ENCODE results near the gene PCNX4.
"Not testable (repeated sequence)": the region's sequence is repeated elsewhere in the genome, so short reads cannot be mapped to it uniquely, and the experiment has no call there.

The PCNX4 gene

DNA sequence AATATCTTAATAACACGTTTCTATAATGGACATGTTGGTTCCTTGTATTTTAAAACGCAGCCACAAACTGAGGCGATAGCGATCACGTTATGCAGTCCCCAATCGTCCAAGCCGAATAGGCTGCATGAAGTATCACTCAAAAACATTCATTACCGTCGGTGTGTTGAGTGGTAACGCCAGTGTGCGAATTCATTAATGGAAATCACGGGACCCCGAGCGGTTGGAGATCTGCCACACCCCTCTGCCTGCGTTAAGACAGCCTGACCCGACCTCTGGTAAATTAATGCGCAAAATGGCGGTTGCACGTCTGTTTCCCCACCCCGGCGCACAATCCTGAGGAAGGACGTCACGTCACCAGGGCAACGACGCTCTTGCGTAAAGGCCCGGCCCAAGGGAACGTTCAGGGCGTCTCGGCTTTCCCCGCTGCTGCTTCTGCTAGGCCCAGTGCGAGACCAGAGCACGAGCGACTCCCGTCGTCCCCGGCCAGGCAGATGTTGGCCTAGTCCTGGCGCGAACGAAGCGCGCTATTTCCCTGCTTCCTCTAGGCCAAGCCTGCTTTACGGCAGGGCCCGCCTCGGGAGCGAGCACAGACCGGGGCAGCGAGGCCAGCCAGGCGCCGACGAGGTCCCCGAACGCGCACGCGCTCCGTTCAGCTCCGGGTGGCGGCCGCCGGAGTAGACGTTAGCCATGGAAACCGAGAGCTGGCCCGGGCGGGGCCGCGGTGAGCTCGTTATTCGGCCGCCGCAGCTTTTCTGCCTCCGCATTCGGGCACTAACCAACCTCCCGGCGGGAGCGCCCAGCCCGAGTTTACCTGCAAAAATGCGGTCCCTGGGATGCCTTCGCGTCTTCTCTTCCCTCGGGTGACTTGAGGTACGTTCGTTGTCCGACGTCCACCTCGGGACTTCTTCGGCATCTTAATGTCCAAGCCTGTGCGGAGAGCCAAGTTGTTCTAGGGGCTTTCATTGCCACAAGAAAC, at the start of gene PCNX4:
PCNX4 (plus strand) TSS at position 374 of the 976 bp plus-strand sequence. CDS start 15,716 bp downstream, outside the sequence.
- H3K9me3 ChIP-seq (ENCODE audit: insufficient read depth, low read depth, low read length), result no peaks in the 10 kb centered on the region
- peaks cover 27% of the 10 kb centered on the region for H3K4me1 ChIP-seq (ENCODE audit: insufficient read depth, low read length)
- H3K27me3 ChIP-seq (ENCODE audit: insufficient read depth, low read length), result no peaks in the 10 kb centered on the region

DNA sequence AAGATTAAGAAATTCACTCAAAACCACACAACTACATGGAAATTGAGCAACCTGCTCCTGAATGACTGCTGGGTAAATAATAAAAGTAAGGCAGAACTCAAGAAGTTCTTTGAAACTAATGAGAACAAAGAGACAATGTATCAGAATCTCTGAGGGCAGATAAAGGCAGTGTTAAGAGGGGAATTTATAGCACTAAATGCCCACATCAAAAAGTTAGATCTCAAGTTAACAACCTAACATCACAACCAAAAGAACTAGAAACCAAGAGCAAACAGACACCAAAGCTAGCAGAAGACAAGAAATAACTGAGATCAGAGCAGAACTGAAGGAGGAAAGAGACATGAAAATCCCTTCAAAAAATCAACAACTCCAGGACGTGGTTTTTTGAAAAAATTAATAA, 43.7 kb upstream of the PCNX4 start:
- H3K36me3 ChIP-seq (ENCODE audit: insufficient read depth, low read depth, low read length); H3K4me3 ChIP-seq (ENCODE audit: low read length); H3K4me1 ChIP-seq (ENCODE audit: insufficient read depth, low read length); H3K27me3 ChIP-seq (ENCODE audit: insufficient read depth, low read length); H3K9me3 ChIP-seq (ENCODE audit: insufficient read depth, low read depth, low read length); H3K27ac ChIP-seq (ENCODE audit: low read length); H3K9ac ChIP-seq (ENCODE audit: low read depth, low read length): not testable (repeated sequence)

More for the DNA sequence above, at the start of gene PCNX4:
- Histone ChIP-seq H3K4me3 (ENCODE audit: low read length) (peak within 1 kb of the TSS; percentile 97), H3K36me3 (ENCODE audit: insufficient read depth, low read depth, low read length) (no peaks in the 10 kb centered on the region), H3K27ac (ENCODE audit: low read length) (peak within 1 kb of the TSS; percentile 70), H3K9ac (ENCODE audit: low read depth, low read length) (peak within 1 kb of the TSS; percentile 95)

DNA sequence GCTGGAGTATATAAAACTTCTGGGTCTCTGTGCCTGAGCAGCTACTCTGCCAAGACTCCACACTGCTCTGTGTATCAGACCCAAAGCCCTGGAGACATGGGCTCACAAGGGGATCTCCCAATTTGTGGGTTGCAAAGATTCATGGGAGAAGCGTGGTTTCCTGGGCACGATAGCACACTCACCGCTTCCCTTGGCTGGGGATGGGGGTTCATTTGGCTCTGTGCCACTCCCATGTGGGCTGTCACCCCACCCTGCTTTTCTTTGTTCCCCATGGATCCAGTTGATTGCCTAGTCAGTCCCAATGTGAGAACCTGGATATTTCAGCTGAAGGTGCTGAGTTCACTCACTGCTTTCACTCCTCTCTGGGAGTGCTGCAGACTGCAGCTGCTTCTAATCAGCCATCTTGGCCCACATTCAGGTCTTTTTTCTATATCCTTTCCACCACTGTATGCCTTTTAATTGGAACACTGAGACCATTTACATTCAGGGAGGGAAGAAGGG, 40.0 kb upstream of the PCNX4 start:
- Histone ChIP-seq H3K4me1 (ENCODE audit: insufficient read depth, low read length) (no peaks in the 10 kb centered on the region), H3K4me3 (ENCODE audit: low read length) (no peak overlapping the region), H3K36me3 (ENCODE audit: insufficient read depth, low read depth, low read length) (no peaks in the 10 kb centered on the region), H3K27me3 (ENCODE audit: insufficient read depth, low read length) (no peaks in the 10 kb centered on the region), H3K27ac (ENCODE audit: low read length) (no peak overlapping the region), H3K9me3 (ENCODE audit: insufficient read depth, low read depth, low read length) (no peaks in the 10 kb centered on the region), H3K9ac (ENCODE audit: low read depth, low read length) (no peak overlapping the region)

DNA sequence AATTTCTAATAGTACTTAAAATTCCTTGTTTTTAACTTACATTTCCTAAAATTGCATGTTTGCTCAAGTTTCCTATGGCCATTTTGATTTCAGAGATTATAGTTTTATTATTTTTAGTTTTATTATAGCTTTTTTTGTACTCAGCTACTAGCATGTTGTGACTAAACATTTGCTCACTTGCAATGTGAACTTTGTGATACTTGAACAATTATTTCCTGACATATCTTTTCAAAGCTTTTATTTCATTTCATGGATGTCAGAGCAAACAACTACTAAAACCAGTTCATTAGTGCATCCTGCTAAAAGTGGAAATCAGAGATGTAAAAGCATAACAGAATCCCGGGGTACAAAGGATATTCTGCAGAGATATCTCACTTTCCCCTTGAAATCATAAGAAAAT, 33.6 kb upstream of the PCNX4 start:
- no peak overlapping the region for H3K27ac ChIP-seq (ENCODE audit: low read length)
- H3K4me1 ChIP-seq (ENCODE audit: insufficient read depth, low read length), result no peaks in the 10 kb centered on the region
- no peaks in the 10 kb centered on the region for H3K9me3 ChIP-seq (ENCODE audit: insufficient read depth, low read depth, low read length)
- H3K36me3 ChIP-seq (ENCODE audit: insufficient read depth, low read depth, low read length), result no peaks in the 10 kb centered on the region
- no peaks in the 10 kb centered on the region for H3K27me3 ChIP-seq (ENCODE audit: insufficient read depth, low read length)
- H3K4me3 ChIP-seq (ENCODE audit: low read length), result no peak overlapping the region
- no peak overlapping the region for H3K9ac ChIP-seq (ENCODE audit: low read depth, low read length)

DNA sequence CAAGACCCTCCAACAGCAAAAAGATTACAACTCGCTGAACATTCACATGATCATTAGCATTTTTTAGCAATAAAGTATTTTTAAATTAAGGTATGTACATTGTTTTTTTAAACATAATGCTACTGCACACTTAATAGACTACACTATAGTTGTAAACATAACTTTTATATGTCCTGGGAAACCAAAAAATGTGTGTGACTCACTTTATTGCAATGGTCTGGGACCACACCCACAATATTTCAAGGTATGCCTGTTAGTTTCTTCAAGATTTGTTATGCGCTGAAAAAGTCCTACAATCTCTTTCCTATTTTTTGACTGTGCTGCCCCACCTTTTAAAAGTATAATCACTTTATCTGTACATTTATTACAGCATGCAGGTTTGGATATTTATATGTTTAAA, 30.4 kb upstream of the PCNX4 start:
- no peaks in the 10 kb centered on the region for H3K4me1 ChIP-seq (ENCODE audit: insufficient read depth, low read length)
- H3K9me3 ChIP-seq (ENCODE audit: insufficient read depth, low read depth, low read length), result no peaks in the 10 kb centered on the region
- no peaks in the 10 kb centered on the region for H3K36me3 ChIP-seq (ENCODE audit: insufficient read depth, low read depth, low read length)
- H3K9ac ChIP-seq (ENCODE audit: low read depth, low read length), result no peak overlapping the region
- H3K27me3 ChIP-seq (ENCODE audit: insufficient read depth, low read length), result no peaks in the 10 kb centered on the region
- H3K27ac ChIP-seq (ENCODE audit: low read length), result no peak overlapping the region
- H3K4me3 ChIP-seq (ENCODE audit: low read length), result no peak overlapping the region

DNA sequence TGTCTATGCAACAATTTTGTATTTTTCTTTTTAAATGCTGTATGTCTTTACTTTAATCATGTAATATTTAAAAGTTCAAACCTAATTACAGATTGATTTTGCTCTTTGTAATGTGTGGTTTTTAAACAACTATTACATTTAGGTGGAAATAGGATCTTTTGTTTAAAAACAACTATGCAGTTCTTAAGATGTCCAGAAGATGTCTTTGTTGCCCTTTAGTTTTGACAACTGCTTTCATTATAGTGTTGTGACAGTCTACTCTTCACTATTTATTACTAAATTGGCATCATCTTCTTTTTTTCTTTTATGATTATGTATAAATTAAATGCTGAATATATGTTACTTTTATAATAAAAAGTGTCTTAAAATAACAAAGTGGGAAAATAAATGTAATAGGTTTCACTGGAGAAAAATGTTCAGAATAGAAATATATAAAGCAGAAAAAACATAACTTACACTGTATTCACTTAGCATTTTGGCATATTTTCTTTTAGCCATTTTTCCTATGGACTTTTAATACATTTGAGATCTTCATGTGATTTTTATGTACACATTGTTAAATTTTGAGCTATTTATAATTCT, 27.1 kb upstream of the PCNX4 start:
- Histone ChIP-seq H3K27me3 (ENCODE audit: insufficient read depth, low read length) (no peaks in the 10 kb centered on the region), H3K36me3 (ENCODE audit: insufficient read depth, low read depth, low read length) (no peaks in the 10 kb centered on the region), H3K9ac (ENCODE audit: low read depth, low read length) (no peak overlapping the region), H3K4me3 (ENCODE audit: low read length) (no peak overlapping the region), H3K9me3 (ENCODE audit: insufficient read depth, low read depth, low read length) (no peaks in the 10 kb centered on the region), H3K4me1 (ENCODE audit: insufficient read depth, low read length) (no peaks in the 10 kb centered on the region), H3K27ac (ENCODE audit: low read length) (no peak overlapping the region)

DNA sequence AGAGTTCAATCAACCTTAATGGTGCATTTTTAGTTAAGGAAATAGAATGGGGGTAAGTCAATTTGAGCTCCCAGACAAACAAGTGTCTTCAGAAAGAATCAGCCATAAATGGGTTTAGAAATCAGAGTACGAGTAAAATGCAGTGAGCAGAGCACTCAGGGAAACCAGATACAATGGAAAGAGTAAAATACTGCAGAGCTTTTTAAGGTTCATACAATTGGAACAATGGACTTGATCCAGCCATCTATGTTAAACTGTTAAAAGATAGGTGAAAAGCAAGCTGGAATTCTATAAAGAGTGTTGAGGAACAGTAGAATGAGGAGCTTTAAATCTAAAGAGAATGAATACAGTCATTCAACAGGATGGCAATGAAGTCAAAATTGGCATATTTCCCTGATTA, 23.8 kb upstream of the PCNX4 start:
- Histone ChIP-seq H3K4me1 (ENCODE audit: insufficient read depth, low read length) (no peaks in the 10 kb centered on the region), H3K36me3 (ENCODE audit: insufficient read depth, low read depth, low read length) (no peaks in the 10 kb centered on the region), H3K27me3 (ENCODE audit: insufficient read depth, low read length) (no peaks in the 10 kb centered on the region), H3K9me3 (ENCODE audit: insufficient read depth, low read depth, low read length) (no peaks in the 10 kb centered on the region), H3K27ac (ENCODE audit: low read length) (no peak overlapping the region), H3K9ac (ENCODE audit: low read depth, low read length) (no peak overlapping the region), H3K4me3 (ENCODE audit: low read length) (no peak overlapping the region)

DNA sequence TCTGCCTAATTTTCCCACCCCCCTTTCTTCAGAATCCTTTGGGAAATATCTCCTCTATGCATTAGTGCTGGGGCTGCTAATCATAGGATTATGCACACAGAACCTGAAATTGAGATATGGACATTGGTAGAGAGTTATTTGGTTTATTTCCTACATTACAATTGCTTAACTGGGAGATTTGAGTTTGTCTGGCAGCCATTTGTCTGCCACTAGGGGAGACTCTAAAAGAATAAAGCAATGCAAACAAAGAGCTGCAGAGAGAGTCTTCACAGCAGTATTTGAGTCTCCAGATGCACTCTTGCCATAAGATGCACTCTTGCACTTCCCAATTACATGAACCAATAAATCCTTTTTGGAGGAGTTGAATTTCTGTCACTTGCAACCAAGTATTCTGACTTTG, 12.0 kb upstream of the PCNX4 start:
- Histone ChIP-seq H3K27ac (ENCODE audit: low read length) (no peak overlapping the region), H3K27me3 (ENCODE audit: insufficient read depth, low read length) (no peaks in the 10 kb centered on the region), H3K4me1 (ENCODE audit: insufficient read depth, low read length) (peaks cover 5% of the 10 kb centered on the region; the same call in 1 of the 2 replicates), H3K9me3 (ENCODE audit: insufficient read depth, low read depth, low read length) (no peaks in the 10 kb centered on the region), H3K36me3 (ENCODE audit: insufficient read depth, low read depth, low read length) (no peaks in the 10 kb centered on the region), H3K4me3 (ENCODE audit: low read length) (no peak overlapping the region), H3K9ac (ENCODE audit: low read depth, low read length) (no peak overlapping the region)

DNA sequence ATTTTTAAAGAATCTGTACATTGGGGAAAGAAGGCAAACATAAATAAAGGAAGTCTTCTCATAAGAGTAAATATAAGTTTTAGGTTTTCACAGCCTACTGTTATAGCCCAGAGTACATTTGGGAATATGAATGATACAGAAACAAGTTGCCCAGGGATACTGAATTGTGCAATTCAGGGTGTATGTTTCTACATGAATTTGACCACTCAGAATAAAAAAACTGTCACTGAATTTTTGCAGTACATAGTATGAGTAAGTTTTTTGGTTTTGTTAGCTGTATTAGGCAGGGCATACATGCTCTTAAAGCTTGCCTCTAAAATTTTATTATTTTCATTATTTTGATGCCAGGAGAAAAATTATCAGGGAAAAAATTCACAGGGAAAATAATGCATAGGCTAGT, 6.6 kb upstream of the PCNX4 start:
- Histone ChIP-seq H3K27ac (ENCODE audit: low read length) (no peak overlapping the region), H3K36me3 (ENCODE audit: insufficient read depth, low read depth, low read length) (no peaks in the 10 kb centered on the region), H3K4me3 (ENCODE audit: low read length) (no peak overlapping the region), H3K4me1 (ENCODE audit: insufficient read depth, low read length) (peaks cover 6% of the 10 kb centered on the region; the same call in 1 of the 2 replicates), H3K27me3 (ENCODE audit: insufficient read depth, low read length) (no peaks in the 10 kb centered on the region), H3K9me3 (ENCODE audit: insufficient read depth, low read depth, low read length) (no peaks in the 10 kb centered on the region), H3K9ac (ENCODE audit: low read depth, low read length) (no peak overlapping the region)

DNA sequence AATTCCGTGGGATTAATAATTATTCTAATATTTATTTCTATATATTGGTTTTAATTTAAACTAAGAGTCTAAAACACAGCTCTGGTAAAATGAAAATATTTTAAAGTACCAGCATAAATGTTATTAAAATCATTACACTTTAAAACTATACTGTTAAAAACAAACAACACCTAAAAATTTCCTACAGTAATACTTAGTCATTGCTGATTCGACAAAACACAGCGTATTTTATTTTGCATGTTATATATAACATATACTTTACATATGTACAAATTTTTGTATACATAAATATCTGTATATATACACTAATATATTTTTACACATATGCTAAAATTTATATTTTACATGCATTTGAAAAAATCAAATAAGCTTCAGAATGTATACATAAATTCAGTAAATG, 6.0 kb upstream of the PCNX4 start:
- no peak overlapping the region for H3K9ac ChIP-seq (ENCODE audit: low read depth, low read length)
- no peaks in the 10 kb centered on the region for H3K36me3 ChIP-seq (ENCODE audit: insufficient read depth, low read depth, low read length)
- no peak overlapping the region for H3K27ac ChIP-seq (ENCODE audit: low read length)
- H3K4me1 ChIP-seq (ENCODE audit: insufficient read depth, low read length), result peaks cover 6% of the 10 kb centered on the region; the same call in 1 of the 2 replicates
- no peaks in the 10 kb centered on the region for H3K27me3 ChIP-seq (ENCODE audit: insufficient read depth, low read length)
- H3K4me3 ChIP-seq (ENCODE audit: low read length), result no peak overlapping the region
- no peaks in the 10 kb centered on the region for H3K9me3 ChIP-seq (ENCODE audit: insufficient read depth, low read depth, low read length)

DNA sequence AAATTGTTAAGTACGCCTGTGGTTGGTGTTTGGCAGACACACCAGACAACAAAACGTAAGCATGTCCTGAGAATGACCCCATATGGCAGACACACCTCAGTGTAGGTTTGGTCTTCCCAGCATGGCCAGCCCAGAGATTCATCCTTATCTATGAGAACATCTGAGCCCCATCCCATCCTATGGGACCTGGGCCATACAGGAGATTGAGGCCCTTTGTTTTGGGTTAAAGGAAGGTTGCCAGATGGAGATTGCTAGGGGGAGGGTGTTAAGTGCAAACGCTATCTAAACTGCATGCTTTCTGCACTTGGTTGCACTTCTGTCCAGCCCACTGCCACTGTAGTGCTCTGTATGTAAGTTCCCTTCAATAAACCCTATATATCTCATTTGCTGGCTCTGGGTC, 4.1 kb upstream of the PCNX4 start:
- H3K9me3 ChIP-seq (ENCODE audit: insufficient read depth, low read depth, low read length), result no peaks in the 10 kb centered on the region
- H3K4me1 ChIP-seq (ENCODE audit: insufficient read depth, low read length), result peaks cover 6% of the 10 kb centered on the region; the same call in 1 of the 2 replicates
- no peaks in the 10 kb centered on the region for H3K36me3 ChIP-seq (ENCODE audit: insufficient read depth, low read depth, low read length)
- no peak overlapping the region for H3K27ac ChIP-seq (ENCODE audit: low read length)
- no peaks in the 10 kb centered on the region for H3K27me3 ChIP-seq (ENCODE audit: insufficient read depth, low read length)
- no peak overlapping the region for H3K4me3 ChIP-seq (ENCODE audit: low read length)
- H3K9ac ChIP-seq (ENCODE audit: low read depth, low read length), result no peak overlapping the region

DNA sequence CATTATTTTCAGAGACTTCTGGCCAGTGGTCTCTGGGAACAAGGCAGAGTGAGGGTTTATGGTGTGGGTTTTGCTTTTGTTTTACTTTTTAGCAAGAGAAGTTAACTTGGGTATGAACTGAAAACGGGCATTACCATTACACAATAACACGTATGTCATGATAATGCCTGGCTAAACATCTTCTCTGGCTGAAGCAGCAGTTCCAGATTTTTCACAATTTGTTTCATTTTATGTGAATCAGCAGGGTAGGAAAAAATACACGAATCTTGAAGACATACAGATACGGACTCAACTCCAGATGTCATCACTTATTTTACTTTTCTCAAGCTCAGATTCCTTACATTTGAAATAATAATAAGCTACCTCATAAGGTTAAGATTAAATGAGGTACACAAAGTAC, 2.5 kb upstream of the PCNX4 start:
- H3K36me3 ChIP-seq (ENCODE audit: insufficient read depth, low read depth, low read length), result no peaks in the 10 kb centered on the region
- H3K4me1 ChIP-seq (ENCODE audit: insufficient read depth, low read length), result peaks cover 19% of the 10 kb centered on the region
- no peak overlapping the region for H3K27ac ChIP-seq (ENCODE audit: low read length)
- H3K4me3 ChIP-seq (ENCODE audit: low read length), result no peak overlapping the region
- H3K27me3 ChIP-seq (ENCODE audit: insufficient read depth, low read length), result no peaks in the 10 kb centered on the region
- no peak overlapping the region for H3K9ac ChIP-seq (ENCODE audit: low read depth, low read length)
- no peaks in the 10 kb centered on the region for H3K9me3 ChIP-seq (ENCODE audit: insufficient read depth, low read depth, low read length)

All from iPS-20b (cell line).